Keratinocyte (primary cell): Measurements from ENCODE around the gene ZNF260. TPM values are rescaled to one million over a fixed set of nuclear protein-coding genes. Genes with fewer than 3 reads are reported as not detected.

ENCODE experiments used
- DNase-seq: peaks from one replicate; pipeline ENCODE4 v3.0.0-alpha.2; 2011; ENCODE audit warnings: low read depth, missing footprints, low spot score
- FAIRE-seq: peaks from 2 replicates; lab custom pipeline; 2011; peaks lifted over from hg19 to GRCh38; lab: Jason Lieb, UNC
- H2AFZ ChIP-seq: 2 replicates; pipeline ENCODE4 v1.6.0; 2012; ENCODE audit warnings: low read length, control low read depth, inconsistent platforms; ENCODE audit not compliant: control insufficient read depth
- H3K27ac ChIP-seq: 2 replicates; pipeline ENCODE4 v1.5.1; 2011; ENCODE audit warnings: low read length; ENCODE audit not compliant: control insufficient read depth, insufficient read depth
- H3K27me3 ChIP-seq: 3 replicates; pipeline ENCODE4 v1.6.0; 2011; ENCODE audit warnings: low read length; ENCODE audit not compliant: control insufficient read depth, insufficient read depth; ENCODE audit errors: extremely low read depth
- H3K36me3 ChIP-seq, 2 experiments: 2 replicates in 1 of 2; 3 replicates in 1 of 2; pipeline ENCODE4 v1.5.1; 2011; ENCODE audit warnings: low read length in 2 of 2, mild to moderate bottlenecking in 1 of 2; ENCODE audit not compliant: control insufficient read depth in 2 of 2, insufficient read depth in 2 of 2; ENCODE audit errors: extremely low read depth in 1 of 2
- H3K4me1 ChIP-seq: 3 replicates; pipeline ENCODE4 v1.5.1; 2011; ENCODE audit warnings: low read length; ENCODE audit not compliant: control insufficient read depth, insufficient read depth; ENCODE audit errors: extremely low read depth
- H3K4me2 ChIP-seq: 3 replicates; pipeline ENCODE4 v1.6.0; 2011; ENCODE audit warnings: low read depth, low read length; ENCODE audit not compliant: control insufficient read depth, insufficient read depth; ENCODE audit errors: extremely low read depth
- H3K4me3 ChIP-seq, 3 experiments: fragments of 200-600 bp in 1 of 3; sonication (generic) in 1 of 3; 2 replicates in 2 of 3; 3 replicates in 1 of 3; pipeline ENCODE4 v1.5.1; 2011 to 2016; ENCODE audit warnings: low read length in 3 of 3, mild to moderate bottlenecking in 3 of 3, control low read depth in 2 of 3, inconsistent platforms in 1 of 3, low read depth in 1 of 3, mixed read lengths in 1 of 3, mixed run types in 1 of 3, moderate library complexity in 1 of 3; ENCODE audit not compliant: control insufficient read depth in 2 of 3, insufficient read depth in 2 of 3; ENCODE audit errors: extremely low read depth in 1 of 3
- H3K79me2 ChIP-seq: 2 replicates; pipeline ENCODE4 v1.6.0; 2012; ENCODE audit warnings: low read length; ENCODE audit not compliant: control insufficient read depth, insufficient read depth
- H3K9ac ChIP-seq: 3 replicates; pipeline ENCODE4 v1.6.0; 2011; ENCODE audit warnings: low read length; ENCODE audit not compliant: control insufficient read depth, insufficient read depth; ENCODE audit errors: extremely low read depth
- H3K9me1 ChIP-seq: 3 replicates; pipeline ENCODE4 v1.6.0; 2011; ENCODE audit warnings: low read length; ENCODE audit not compliant: control insufficient read depth, insufficient read depth; ENCODE audit errors: extremely low read depth
- H3K9me3 ChIP-seq: 2 replicates; pipeline ENCODE4 v1.5.1; 2012; ENCODE audit warnings: low read depth, low read length; ENCODE audit not compliant: control insufficient read depth
- H4K20me1 ChIP-seq: 3 replicates; pipeline ENCODE4 v1.6.0; 2011; ENCODE audit warnings: low read length; ENCODE audit not compliant: control insufficient read depth, insufficient read depth; ENCODE audit errors: extremely low read depth
- EZH2 ChIP-seq: IDR thresholded peaks from one replicate; pipeline ENCODE4 v1.6.1; 2012; ENCODE audit warnings: inconsistent platforms, mild to moderate bottlenecking, low read length, moderate library complexity
- dilution Hi-C: fragments of 300-500 bp; cut with MboI; formaldehyde crosslinking; loops from one replicate; pipeline ENCODE4 v1.7.0; 2020; ENCODE audit warnings: low sequenced_read_pairs; ENCODE audit not compliant: extremely low pct_ligation_motif_present
- polyA plus RNA-seq, 5 experiments: library from polyadenylated mRNA; depleted of rRNA in 3 of 5; stranded (reverse) in 3 of 5; stranded (forward) in 1 of 5; unstranded in 1 of 5; fragments of >200 nt; gene quantifications; 1 replicate in 1 of 5; 2 replicates in 3 of 5; 3 replicates in 1 of 5; pipeline versions ENCODE4 v1.2.1 to v1.2.3, GENCODE V29; 2011 to 2012; ENCODE audit warnings: missing spikeins in 2 of 5, low read depth in 1 of 5, low replicate concordance in 1 of 5
- TF ChIP-seq, protein P1 (sequence below), 3 experiments: IDR thresholded peaks in 1 of 3; conservative IDR thresholded peaks in 1 of 3; optimal IDR thresholded peaks in 1 of 3; 2 replicates in 2 of 3; 3 replicates in 1 of 3; pipeline versions ENCODE3 to v1.5.1; 2011; ENCODE audit warnings: low read length in 3 of 3, mild to moderate bottlenecking in 3 of 3, moderate library complexity in 2 of 3, control low read depth in 1 of 3, inconsistent platforms in 1 of 3; ENCODE audit not compliant: insufficient read depth in 2 of 3; ENCODE audit errors: extremely low read depth in 1 of 3

ZNF260 gene
- polyA plus RNA-seq, 1 donor (not counting 4 experiments of a cell fraction or from before 2014, with no cell fraction given) = 11.3 TPM

DNA sequence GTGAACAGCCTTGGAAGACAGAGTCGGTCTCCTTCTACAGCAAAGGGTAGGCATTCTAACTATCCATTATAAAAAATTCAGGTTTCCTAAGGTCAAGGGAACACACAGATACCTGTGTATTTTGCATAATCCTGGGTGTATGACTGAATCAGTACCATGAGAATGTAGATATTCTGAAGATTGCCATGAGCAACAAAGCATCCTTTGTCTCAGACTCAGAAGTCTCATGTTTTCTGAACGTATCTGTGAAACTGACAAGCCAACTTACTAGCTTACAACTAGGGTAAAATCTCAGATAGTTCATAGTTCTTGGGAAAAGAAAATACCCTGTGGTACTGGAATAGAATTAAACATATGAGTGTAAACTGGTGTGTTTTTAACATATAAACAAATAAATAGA is 45.2 kb downstream of the ZNF260 start:
- Histone ChIP-seq H3K36me3 (no peaks in the 10 kb centered on the region), H2AFZ (no peak overlapping the region), H3K4me2 (no peak overlapping the region), H3K4me3 (no peak overlapping the region), H3K9me1 (no peaks in the 10 kb centered on the region), H3K9ac (no peak overlapping the region), H3K79me2 (peaks cover 2% of the 10 kb centered on the region), H3K27me3 (no peaks in the 10 kb centered on the region), H3K4me1 (no peaks in the 10 kb centered on the region), H3K9me3 (no peaks in the 10 kb centered on the region), H3K27ac (no peak overlapping the region), H4K20me1 (no peaks in the 10 kb centered on the region)
- dilution Hi-C loops = no loop called here
- FAIRE-seq = no peak
- no peak for TF ChIP-seq EZH2
- TF ChIP-seq, protein P1, sequence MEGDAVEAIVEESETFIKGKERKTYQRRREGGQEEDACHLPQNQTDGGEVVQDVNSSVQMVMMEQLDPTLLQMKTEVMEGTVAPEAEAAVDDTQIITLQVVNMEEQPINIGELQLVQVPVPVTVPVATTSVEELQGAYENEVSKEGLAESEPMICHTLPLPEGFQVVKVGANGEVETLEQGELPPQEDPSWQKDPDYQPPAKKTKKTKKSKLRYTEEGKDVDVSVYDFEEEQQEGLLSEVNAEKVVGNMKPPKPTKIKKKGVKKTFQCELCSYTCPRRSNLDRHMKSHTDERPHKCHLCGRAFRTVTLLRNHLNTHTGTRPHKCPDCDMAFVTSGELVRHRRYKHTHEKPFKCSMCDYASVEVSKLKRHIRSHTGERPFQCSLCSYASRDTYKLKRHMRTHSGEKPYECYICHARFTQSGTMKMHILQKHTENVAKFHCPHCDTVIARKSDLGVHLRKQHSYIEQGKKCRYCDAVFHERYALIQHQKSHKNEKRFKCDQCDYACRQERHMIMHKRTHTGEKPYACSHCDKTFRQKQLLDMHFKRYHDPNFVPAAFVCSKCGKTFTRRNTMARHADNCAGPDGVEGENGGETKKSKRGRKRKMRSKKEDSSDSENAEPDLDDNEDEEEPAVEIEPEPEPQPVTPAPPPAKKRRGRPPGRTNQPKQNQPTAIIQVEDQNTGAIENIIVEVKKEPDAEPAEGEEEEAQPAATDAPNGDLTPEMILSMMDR (optimal IDR thresholded peaks at IDR 0.05 in 1 of 3, IDR thresholded peaks at IDR 0.05 in 1 of 3, conservative IDR thresholded peaks at IDR 0.05 in 1 of 3; ENCODE audit: extremely low read depth in 1 of 3, insufficient read depth in 2 of 3, low read length in 3 of 3) = no peak
- no peak for DNase-seq

Other genes with a start within 250 kb of the ZNF260 start
- gene ZFP14, start 149.1 kb downstream of the ZNF260 start, polyA plus RNA-seq = 0.62 to 0.96 TPM (median 0.88 TPM) in 3 replicates
- 1.9 to 3.2 TPM (median 2.6 TPM) in 3 replicates for gene ZFP82, start 109.6 kb downstream of the ZNF260 start, polyA plus RNA-seq
- gene ZNF566, start 38.7 kb downstream of the ZNF260 start, polyA plus RNA-seq = 1.7 to 3.9 TPM (median 1.9 TPM) in 3 replicates
- 3.4 to 5.5 TPM (median 4.5 TPM) in 3 replicates for gene ZNF529, start 45.0 kb upstream of the ZNF260 start, polyA plus RNA-seq
- 0.28 to 0.64 TPM (median 0.57 TPM) in 3 replicates for gene ZNF382, start 77.0 kb upstream of the ZNF260 start, polyA plus RNA-seq
- 3.0 to 5.3 TPM (median 4.4 TPM) in 3 replicates for gene ZNF461, start 138.6 kb upstream of the ZNF260 start, polyA plus RNA-seq
- 4.0 to 7.5 TPM (median 7.2 TPM) in 3 replicates for gene ZNF567, start 159.3 kb upstream of the ZNF260 start, polyA plus RNA-seq
- 1.4 to 1.9 TPM (median 1.4 TPM) in 3 replicates for gene ZNF850, start 244.5 kb upstream of the ZNF260 start, polyA plus RNA-seq